OCI-LY3 (cell line): ENCODE results near the gene SDC1.

Source experiments
- CTCF ChIP-seq: fragments of 200-600, 300-600 bp; sonication (generic); IDR thresholded peaks from 2 replicates; pipeline ENCODE4 v1.5.1; 2014; ENCODE audit warnings: antibody characterized with exemption, low read length, low read depth
- EZH2phosphoT487 ChIP-seq: fragments of 200-600 bp; shearing (Covaris generic); IDR thresholded peaks from 2 replicates; pipeline ENCODE4 v1.6.1; 2018; ENCODE audit warnings: antibody characterized with exemption, mixed run types, low read depth

GRCh38 chr2:20150806-20151571 is 73.9 kb downstream of the SDC1 start:
- TF ChIP-seq CTCF (no peak), EZH2phosphoT487 (no peak)
